GM23248 (cell line): ENCODE data around the gene ABCB11. TPM values are rescaled to one million over a fixed set of nuclear protein-coding genes. Genes with fewer than 3 reads are reported as not detected.

ENCODE experiments used
- DNase-seq: peaks from one replicate; pipeline ENCODE4 v3.0.0-alpha.2; 2015
- H2AFZ ChIP-seq: fragments of 200-600 bp; sonication (generic); 2 replicates; pipeline ENCODE4 v1.6.1; 2016; ENCODE audit warnings: antibody characterized with exemption
- H3F3A ChIP-seq: fragments of 200-600 bp; sonication (generic); 2 replicates; pipeline ENCODE4 v1.6.1; 2016; ENCODE audit warnings: mild to moderate bottlenecking, antibody characterized with exemption, mixed run types; ENCODE audit not compliant: insufficient read depth
- H3K27ac ChIP-seq: fragments of 200-600 bp; sonication (generic); 2 replicates; pipeline ENCODE4 v1.5.1; 2016; ENCODE audit warnings: mild to moderate bottlenecking
- H3K27me3 ChIP-seq: fragments of 200-600 bp; sonication (generic); replicated peaks from 2 replicates; pipeline ENCODE4 v1.6.1; 2016; ENCODE audit warnings: mild to moderate bottlenecking; ENCODE audit not compliant: insufficient read depth
- H3K36me3 ChIP-seq: fragments of 200-600 bp; sonication (generic); 2 replicates; pipeline ENCODE4 v1.6.1; 2016; ENCODE audit warnings: low read depth, mild to moderate bottlenecking
- H3K4me1 ChIP-seq: fragments of 200-600 bp; sonication (generic); 2 replicates; pipeline ENCODE4 v1.6.1; 2016; ENCODE audit warnings: mild to moderate bottlenecking; ENCODE audit not compliant: insufficient read depth
- H3K4me2 ChIP-seq: fragments of 200-600 bp; sonication (generic); one replicate; pipeline ENCODE4 v1.6.1; 2016; ENCODE audit warnings: mild to moderate bottlenecking; ENCODE audit not compliant: unreplicated experiment
- H3K4me3 ChIP-seq: fragments of 200-600 bp; sonication (generic); 2 replicates; pipeline ENCODE4 v1.5.1; 2016; ENCODE audit warnings: mild to moderate bottlenecking
- H3K79me2 ChIP-seq: fragments of 200-600 bp; sonication (generic); 2 replicates; pipeline ENCODE4 v1.6.1; 2016; ENCODE audit warnings: mild to moderate bottlenecking; ENCODE audit not compliant: insufficient read depth
- H3K9ac ChIP-seq: fragments of 200-600 bp; sonication (generic); 2 replicates; pipeline ENCODE4 v1.6.1; 2016; ENCODE audit warnings: mild to moderate bottlenecking
- H3K9me2 ChIP-seq: fragments of 200-600 bp; sonication (generic); 2 replicates; pipeline ENCODE4 v1.6.1; 2016; ENCODE audit warnings: mixed run types, mild to moderate bottlenecking, moderate library complexity; ENCODE audit not compliant: insufficient read depth
- H3K9me3 ChIP-seq: fragments of 200-600 bp; sonication (generic); one replicate; pipeline ENCODE4 v1.6.1; 2017; ENCODE audit warnings: low read depth
- H4K20me1 ChIP-seq: fragments of 200-600 bp; sonication (generic); 2 replicates; pipeline ENCODE4 v1.6.0; 2016; ENCODE audit not compliant: insufficient read depth
- EZH2 ChIP-seq: fragments of 200-600 bp; sonication (generic); IDR thresholded peaks from 2 replicates; pipeline ENCODE4 v1.6.1; 2018; ENCODE audit warnings: antibody characterized with exemption, mild to moderate bottlenecking; ENCODE audit not compliant: insufficient read depth, poor library complexity, severe bottlenecking
- EZH2phosphoT487 ChIP-seq: fragments of 200-600 bp; sonication (generic); IDR thresholded peaks from 2 replicates; pipeline ENCODE4 v1.6.1; 2018; ENCODE audit warnings: antibody characterized with exemption, moderate library complexity, mild to moderate bottlenecking, low read depth; ENCODE audit not compliant: insufficient read depth
- WGBS, 2 experiments: methylation state at CpG; one replicate each; pipeline ENCODE4 v1.1.6; 2015 to 2017; ENCODE audit warnings: low lambda C conversion rate in 2 of 2, low coverage in 1 of 2; ENCODE audit errors: missing lambda C conversion rate in 2 of 2; 5-methylcytosine and 5-hydroxymethylcytosine counted together
- in situ Hi-C: fragments of 300-500 bp; cut with MboI; formaldehyde crosslinking; loops from 2 replicates; pipeline ENCODE4 v1.15.0; 2020
- polyA plus RNA-seq: library from polyadenylated mRNA; unstranded; fragments of >200 nt; fragmentation: Nextera tagmentation; extraction: Ambion mirVana; gene quantifications from 2 replicates; pipeline ENCODE4 v1.2.1, GENCODE V29; 2016
- total RNA-seq: library from RNA; depleted of rRNA; stranded (reverse); fragments of >200 nt; shearing (Covaris generic); gene quantifications from 2 replicates; pipeline ENCODE4 v1.2.3, GENCODE V29; 2014

ABCB11 gene
- total and polyA plus RNA-seq, 2 experiments from 2014 or later, result not detected

DNA sequence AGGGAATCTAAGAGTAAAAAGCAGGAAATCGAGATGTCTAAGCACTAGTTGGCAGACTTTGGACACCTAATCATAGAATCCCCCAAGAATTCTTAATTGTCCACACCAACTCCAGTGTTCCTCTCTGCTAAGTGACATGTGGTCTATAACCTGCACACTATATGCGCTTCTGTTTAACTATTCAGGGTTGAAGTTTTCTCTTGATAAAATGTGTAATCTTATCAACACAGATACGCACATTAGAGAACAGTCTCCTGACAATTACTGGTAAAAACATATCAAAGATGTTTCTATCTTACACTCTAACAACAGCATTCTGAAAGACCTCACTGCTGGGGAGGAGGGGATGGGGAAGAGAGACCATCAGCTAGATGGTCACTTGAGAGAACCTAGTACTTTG is 3.9 kb downstream of the ABCB11 start:
- H3K79me2 ChIP-seq, result no peaks in the 10 kb centered on the region
- in situ Hi-C loops, result no loop called here
- H3K27me3 ChIP-seq, result no peaks in the 10 kb centered on the region; the same call in 1 of the 2 replicates
- 19 to 25% methylated on average over 3 of the region's 3 CpGs for WGBS, 2 experiments
- H3K4me2 ChIP-seq, result no peak overlapping the region
- no peaks in the 10 kb centered on the region for H3K36me3 ChIP-seq
- TF ChIP-seq EZH2phosphoT487, result no peak
- no peak for TF ChIP-seq EZH2
- H3K9me3 ChIP-seq, result no peaks in the 10 kb centered on the region
- H3F3A ChIP-seq, result no peaks in the 10 kb centered on the region
- H2AFZ ChIP-seq, result no peak overlapping the region
- H3K9ac ChIP-seq, result no peak overlapping the region
- H3K4me3 ChIP-seq, result no peak overlapping the region
- H3K4me1 ChIP-seq, result no peaks in the 10 kb centered on the region
- DNase-seq, result no peak
- H3K27ac ChIP-seq, result no peak overlapping the region
- H4K20me1 ChIP-seq, result no peaks in the 10 kb centered on the region
- H3K9me2 ChIP-seq, result no peaks in the 10 kb centered on the region

DNA sequence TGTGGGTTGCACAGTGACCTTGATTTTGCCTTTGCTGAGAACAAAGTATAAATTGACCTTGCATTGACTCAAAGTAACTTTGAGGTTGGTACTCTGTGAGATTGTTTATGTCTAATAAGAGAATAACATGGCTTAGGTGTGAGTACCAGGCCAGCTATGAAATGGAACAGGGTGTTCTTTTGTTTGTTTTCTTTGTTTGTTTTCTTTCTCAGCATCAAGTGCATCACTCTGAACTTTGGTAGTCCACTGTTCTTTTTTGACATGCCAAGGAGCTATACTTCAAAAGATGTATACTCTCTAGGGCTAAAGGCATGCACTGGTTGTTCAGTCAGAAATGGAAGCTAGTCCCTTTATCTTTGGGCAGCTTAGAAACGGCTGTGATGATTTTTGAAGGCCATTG is 5.1 kb downstream of the ABCB11 start:
- Histone ChIP-seq H3K9me2 (no peaks in the 10 kb centered on the region), H3K79me2 (no peaks in the 10 kb centered on the region), H3K9ac (no peak overlapping the region), H3F3A (no peaks in the 10 kb centered on the region), H3K4me2 (no peak overlapping the region), H3K4me3 (no peak overlapping the region), H3K36me3 (no peaks in the 10 kb centered on the region), H2AFZ (no peak overlapping the region), H3K9me3 (no peaks in the 10 kb centered on the region), H3K27ac (no peak overlapping the region), H3K4me1 (no peaks in the 10 kb centered on the region), H4K20me1 (no peaks in the 10 kb centered on the region), H3K27me3 (no peaks in the 10 kb centered on the region; the same call in 1 of the 2 replicates)
- 0% methylated on average over 1 of the region's 1 CpG for WGBS, 2 experiments
- DNase-seq, result no peak
- TF ChIP-seq EZH2 (no peak), EZH2phosphoT487 (no peak)
- in situ Hi-C loops, result no loop called here

DNA sequence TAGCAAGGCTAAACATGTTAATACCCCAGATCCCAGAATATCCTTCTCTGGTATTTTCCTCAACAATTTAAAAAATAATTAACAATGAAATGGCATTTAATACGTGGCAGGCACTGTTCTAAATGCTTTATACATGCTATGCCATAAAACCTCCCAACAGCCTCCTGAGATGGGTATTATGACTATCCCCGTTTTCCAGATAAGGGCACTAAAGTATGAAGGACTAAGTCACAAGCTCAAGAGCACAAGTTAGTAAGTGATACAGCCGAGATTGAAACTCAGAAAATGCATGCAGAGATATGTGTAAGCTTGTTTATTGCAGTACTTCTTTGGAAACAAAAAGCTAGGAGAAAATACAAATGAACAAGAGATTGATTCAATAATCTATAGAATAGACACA is 8.0 kb downstream of the ABCB11 start:
- DNase-seq, result no peak
- Histone ChIP-seq H3K27me3 (no peaks in the 10 kb centered on the region; the same call in 1 of the 2 replicates), H3K36me3 (no peaks in the 10 kb centered on the region), H3K4me2 (no peak overlapping the region), H3K9ac (no peak overlapping the region), H3K79me2 (no peaks in the 10 kb centered on the region), H3K27ac (no peak overlapping the region), H4K20me1 (no peaks in the 10 kb centered on the region), H2AFZ (no peak overlapping the region), H3F3A (no peaks in the 10 kb centered on the region), H3K9me3 (no peaks in the 10 kb centered on the region), H3K4me3 (no peak overlapping the region), H3K4me1 (no peaks in the 10 kb centered on the region), H3K9me2 (no peaks in the 10 kb centered on the region)
- in situ Hi-C loops, result no loop called here
- TF ChIP-seq EZH2phosphoT487 (no peak), EZH2 (no peak)
- 13 to 15% methylated on average over 3 of the region's 3 CpGs for WGBS, 2 experiments

DNA sequence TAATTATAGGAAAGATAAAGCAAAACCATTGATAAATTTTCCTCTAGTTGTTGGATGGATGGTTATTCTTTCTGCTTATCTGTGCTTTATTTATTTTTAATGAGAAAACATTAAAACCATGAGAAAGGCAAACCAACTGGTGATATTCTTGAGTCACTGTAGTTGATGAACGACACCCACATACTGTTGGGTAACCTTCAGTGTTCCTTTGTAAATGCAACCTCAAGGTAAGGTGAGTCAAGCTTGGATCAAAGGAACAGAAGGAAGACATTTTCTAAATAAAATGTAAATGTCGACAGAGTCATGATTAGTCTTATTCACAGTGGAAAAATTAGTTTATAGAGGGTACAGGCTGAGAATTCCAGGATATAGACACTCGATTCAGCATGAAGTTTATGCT is 12.7 kb downstream of the ABCB11 start:
- H3K27me3 ChIP-seq, result no peaks in the 10 kb centered on the region
- no peak overlapping the region for H3K4me3 ChIP-seq
- no peak for TF ChIP-seq EZH2
- TF ChIP-seq EZH2phosphoT487, result no peak
- H3K4me2 ChIP-seq, result no peak overlapping the region
- no peaks in the 10 kb centered on the region for H4K20me1 ChIP-seq
- WGBS, 2 experiments, result 24 to 25% methylated on average over 3 of the region's 3 CpGs
- no peak overlapping the region for H2AFZ ChIP-seq
- H3K9me3 ChIP-seq, result no peaks in the 10 kb centered on the region
- no peaks in the 10 kb centered on the region for H3F3A ChIP-seq
- no peaks in the 10 kb centered on the region for H3K9me2 ChIP-seq
- in situ Hi-C loops, result no loop called here
- no peak for DNase-seq
- H3K27ac ChIP-seq, result no peak overlapping the region
- H3K9ac ChIP-seq, result no peak overlapping the region
- no peaks in the 10 kb centered on the region for H3K79me2 ChIP-seq
- H3K4me1 ChIP-seq, result no peaks in the 10 kb centered on the region
- no peaks in the 10 kb centered on the region for H3K36me3 ChIP-seq

DNA sequence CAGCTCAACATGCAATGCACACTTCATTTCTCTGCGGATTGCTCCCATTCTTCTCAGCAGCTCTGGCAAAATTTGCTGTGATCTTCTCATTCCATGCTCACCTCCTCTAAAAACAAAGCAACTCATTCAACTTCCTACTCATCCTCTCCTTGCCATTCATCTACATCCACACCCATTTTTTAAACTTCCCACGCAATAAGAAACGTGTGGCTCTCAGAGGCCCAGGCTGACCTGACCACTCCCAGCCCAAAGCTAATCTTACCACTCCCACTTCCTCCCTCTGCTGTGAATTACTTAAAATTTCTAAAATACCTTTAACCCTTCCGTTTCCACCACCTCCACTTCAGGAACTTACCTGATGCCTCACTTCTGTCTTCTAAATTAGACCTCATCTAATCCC is 15.2 kb downstream of the ABCB11 start:
- DNase-seq, result no peak
- H3K9me2 ChIP-seq, result no peaks in the 10 kb centered on the region
- no peaks in the 10 kb centered on the region for H3K9me3 ChIP-seq
- H3K27ac ChIP-seq, result no peak overlapping the region
- 20% methylated on average over 4 of the region's 4 CpGs for WGBS, 2 experiments
- TF ChIP-seq EZH2, result no peak
- TF ChIP-seq EZH2phosphoT487, result no peak
- no peaks in the 10 kb centered on the region for H3K79me2 ChIP-seq
- H3K27me3 ChIP-seq, result no peaks in the 10 kb centered on the region
- 0 out of 2 replicates have a peak, but pooled peaks cover 4% of the 10 kb centered on the region for H3F3A ChIP-seq
- H3K4me3 ChIP-seq, result no peak overlapping the region
- no peak overlapping the region for H3K4me2 ChIP-seq
- no peak overlapping the region for H3K9ac ChIP-seq
- no peaks in the 10 kb centered on the region; the same call in 1 of the 2 replicates for H4K20me1 ChIP-seq
- H3K36me3 ChIP-seq, result no peaks in the 10 kb centered on the region
- no peak overlapping the region for H2AFZ ChIP-seq
- in situ Hi-C loops, result no loop called here
- H3K4me1 ChIP-seq, result peaks cover 6% of the 10 kb centered on the region; the same call in 1 of the 2 replicates
